Stimulated activated CD4-positive, alpha-beta T cell treated with anti-CD3 and anti-CD28 coated beads, Interleukin-15, amount 100 ng/mL, for 24 hours (primary cell): Measurements from ENCODE around the gene PALM3.
"Not testable (repeated sequence)": the region's sequence is repeated elsewhere in the genome, so short reads cannot be mapped to it uniquely, and the experiment has no call there.

Source experiments
- DNase-seq: peaks from one replicate; pipeline ENCODE4 v3.0.0-alpha.2; 2020

The PALM3 gene

GRCh38 chr19:14030997-14031718 lies 30.7 kb downstream of the PALM3 start:
- no peak for DNase-seq

DNA sequence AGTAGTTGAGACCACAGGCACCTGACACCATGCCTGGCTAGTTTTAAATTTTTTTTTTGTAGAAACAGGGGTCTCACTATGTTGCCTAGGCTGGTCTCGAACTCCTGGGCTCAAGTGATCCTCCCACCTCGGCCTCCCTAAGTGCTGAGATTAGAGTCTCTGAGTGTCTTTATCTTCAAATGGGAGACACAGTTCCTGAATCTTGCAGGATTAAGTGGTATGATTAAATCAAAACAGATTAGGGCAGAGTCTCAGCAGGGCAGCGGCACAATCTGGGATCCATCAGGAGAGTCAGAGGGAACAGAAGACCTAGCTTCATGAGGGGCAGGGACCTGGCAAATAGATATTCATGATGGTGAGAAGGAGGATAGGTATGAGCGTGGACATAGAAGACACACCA lies 33.0 kb downstream of the PALM3 start:
- DNase-seq = no peak

DNA sequence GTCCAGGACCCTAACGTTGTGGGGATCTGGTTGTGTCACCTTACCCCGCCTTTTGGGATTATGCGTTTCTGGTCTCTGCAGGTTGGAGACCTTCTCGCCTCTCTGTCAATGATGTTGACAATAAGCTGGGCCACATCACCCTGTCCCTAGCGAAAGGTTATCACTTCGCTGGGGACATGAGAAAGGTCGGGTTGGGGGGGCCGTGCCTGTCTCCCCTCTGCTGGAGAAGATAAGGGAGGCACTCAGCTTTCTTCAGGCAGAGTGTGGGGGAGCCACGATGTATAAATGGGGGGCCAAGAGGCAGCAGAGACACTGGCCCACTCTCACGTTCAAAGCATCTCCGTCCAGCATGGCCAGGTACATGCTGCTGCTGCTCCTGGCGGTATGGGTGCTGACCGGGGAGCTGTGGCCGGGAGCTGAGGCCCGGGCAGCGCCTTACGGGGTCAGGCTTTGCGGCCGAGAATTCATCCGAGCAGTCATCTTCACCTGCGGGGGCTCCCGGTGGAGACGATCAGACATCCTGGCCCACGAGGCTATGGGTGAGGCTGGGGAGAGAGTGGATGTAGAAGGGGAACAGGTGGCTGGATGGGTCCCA lies 33.9 kb downstream of the PALM3 start, which contains the start of gene RLN3:
Gene RLN3, plus strand, starts transcription at position 293 of the 595 bp plus-strand sequence. Its CDS starts 57 bp downstream, at position 350.
- DNase-seq = no peak

GRCh38 chr19:14026652-14027192 lies 35.2 kb downstream of the PALM3 start:
- not testable (repeated sequence) for DNase-seq

- peak; percentile 53 for DNase-seq
Observed at GRCh38 chr19:14023404-14024235, 38.3 kb downstream of the PALM3 start.

DNA sequence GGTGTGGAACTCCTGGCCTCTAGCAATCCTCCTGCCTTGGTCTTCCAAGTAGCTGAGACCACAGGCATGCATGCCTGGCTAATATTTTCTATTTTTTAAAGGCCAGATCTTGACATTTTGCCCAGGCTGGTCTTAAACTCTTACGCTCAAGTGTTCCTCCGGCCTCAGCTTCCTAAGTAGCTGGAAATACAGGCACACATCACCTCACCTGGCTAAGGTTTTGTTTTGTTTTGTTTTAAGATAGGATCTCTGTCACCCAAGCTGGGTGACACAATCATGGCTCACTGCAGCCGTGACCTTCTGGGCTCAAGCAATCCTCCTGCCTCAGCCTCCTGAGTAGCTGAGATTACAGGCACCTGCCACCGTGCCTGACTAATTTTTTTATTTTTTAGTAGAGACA lies 39.4 kb downstream of the PALM3 start:
- no peak for DNase-seq

GRCh38 chr19:14021474-14021873 lies 40.4 kb downstream of the PALM3 start:
- no peak for DNase-seq

- not testable (repeated sequence) for DNase-seq
Observed at GRCh38 chr19:14019739-14020138, 42.1 kb downstream of the PALM3 start.

DNA sequence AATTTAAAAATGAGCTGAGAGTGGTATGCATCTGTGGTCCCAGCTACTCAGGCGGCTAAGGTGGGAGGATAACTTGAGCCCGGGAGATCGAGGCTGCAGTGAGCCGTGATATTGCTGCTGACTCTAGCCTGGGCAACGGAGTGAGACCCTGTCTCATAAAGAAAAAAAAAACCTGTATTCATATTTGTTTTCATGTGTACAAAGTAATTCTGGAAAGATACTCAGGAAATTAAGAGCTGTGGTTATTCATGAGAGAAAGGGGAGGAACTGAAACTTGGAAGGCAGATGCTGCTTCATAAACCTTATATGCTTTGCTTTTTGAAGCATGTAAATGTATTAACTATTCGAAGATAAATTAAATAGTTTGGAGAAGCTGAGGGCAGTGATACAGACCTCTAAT lies 42.8 kb downstream of the PALM3 start:
- DNase-seq = no peak

DNA sequence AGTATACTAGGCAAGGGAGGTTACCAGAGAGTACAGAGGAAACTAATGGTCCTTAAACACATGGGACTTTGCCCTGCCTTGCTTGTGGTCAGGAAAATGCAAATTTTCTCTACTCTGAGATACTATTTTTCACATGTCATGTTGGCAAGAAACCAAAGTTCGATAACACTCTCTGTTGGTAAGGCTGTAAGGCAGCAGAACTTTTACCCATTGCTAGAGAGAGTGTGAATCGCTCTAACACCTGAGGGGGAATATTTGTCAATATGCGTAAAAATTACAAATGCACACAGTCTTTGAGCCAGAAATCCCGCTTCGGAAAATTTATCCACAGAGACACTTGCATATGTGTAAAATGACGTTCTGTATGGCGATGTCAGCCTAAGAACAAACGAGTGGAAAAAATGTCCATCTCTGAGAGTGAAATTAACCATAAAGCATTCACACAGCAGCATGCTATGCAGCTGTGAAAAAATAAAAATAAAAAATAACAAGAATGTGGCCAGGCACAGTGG lies 46.3 kb downstream of the PALM3 start:
- no peak for DNase-seq

- DNase-seq = no peak
Observed at GRCh38 chr19:14012378-14012915, 49.4 kb downstream of the PALM3 start.

DNA sequence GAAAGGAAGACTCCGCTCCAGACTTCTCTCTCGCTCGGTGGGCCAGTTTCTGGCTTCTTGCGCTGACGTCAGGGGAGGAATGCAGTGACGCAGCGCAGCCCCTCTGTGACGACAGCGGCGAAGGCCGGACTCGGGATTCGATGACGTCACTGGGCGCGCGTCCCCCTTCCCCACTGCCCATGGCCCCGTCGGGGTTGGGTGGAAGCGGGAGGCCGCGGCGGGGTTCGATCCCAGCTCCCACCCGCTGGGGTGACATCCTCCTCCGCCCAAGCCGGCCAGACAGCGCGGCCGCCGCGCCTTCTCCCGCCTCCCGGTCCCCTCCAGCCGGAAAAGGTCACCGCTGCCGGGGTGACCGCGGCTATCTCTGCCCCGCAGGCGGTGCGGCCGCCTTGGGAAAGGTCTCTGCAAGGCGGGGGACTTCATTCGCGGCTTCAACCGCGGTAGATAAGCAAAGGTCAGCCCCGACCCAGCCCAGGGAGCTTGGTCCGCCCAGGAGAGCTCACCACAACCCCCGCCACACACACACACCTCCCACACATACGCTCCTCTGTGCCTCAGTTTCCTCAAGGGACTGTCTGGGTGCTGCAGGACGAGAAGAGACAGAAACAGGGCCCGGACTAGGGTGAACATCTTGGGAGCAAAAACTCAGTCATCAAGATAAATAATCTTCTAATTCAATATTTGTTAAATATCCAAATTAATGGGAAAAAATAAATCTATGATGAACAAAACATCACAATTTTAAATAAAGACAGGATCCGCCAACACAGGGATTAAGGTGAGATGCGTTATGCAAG lies 54.9 kb downstream of the PALM3 start:
- DNase-seq = peak; percentile 87

GRCh38 chr19:14006085-14006765 lies 55.7 kb downstream of the PALM3 start, which contains the start of gene RFX1:
RFX1 (minus strand) TSS chr19:14006320; CDS start chr19:13993843, 12,477 bp downstream.
- peak; percentile 100 for DNase-seq

- peak; percentile 93 for DNase-seq
Observed at GRCh38 chr19:14005349-14006084, 56.4 kb downstream of the PALM3 start.

DNA sequence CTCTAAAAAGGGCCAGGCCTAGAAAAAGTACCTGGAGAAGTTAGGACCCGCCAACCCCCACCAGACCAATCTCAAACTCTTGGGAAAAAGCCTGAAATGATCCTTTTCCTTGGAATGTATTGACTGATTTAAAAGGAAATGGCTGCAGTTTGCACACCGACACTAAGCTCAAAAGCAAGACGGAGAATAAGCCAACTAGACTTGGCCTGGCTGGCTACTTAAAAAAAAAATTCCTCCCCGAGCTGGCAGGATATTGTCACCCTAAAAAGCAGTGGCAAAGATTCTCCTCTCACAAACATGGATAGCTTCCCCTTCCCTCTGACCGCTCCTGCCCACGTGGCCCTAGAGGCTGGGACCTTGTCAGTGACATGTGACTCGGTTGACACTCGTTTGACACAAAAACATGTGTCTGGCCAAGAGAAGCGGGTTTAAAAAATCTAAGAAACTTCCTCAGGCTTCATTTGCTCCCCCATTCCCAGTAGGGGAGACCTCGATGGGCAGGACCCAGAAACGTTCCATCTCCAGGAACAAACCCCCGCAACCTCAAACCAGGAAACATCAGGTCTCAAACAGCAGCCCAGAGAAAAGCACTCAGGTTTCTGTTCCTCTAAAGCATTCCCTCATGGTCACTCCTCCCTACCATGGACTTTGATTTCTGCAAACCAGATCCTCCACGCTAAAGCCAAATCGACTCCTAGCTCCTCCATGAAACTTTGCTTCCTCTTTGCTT lies 57.1 kb downstream of the PALM3 start:
- no peak for DNase-seq
